Tibial nerve (tissue), 4 donors: ENCODE results near the gene RNF213. TPM values are rescaled to one million over a fixed set of nuclear protein-coding genes. Genes with fewer than 3 reads are reported as not detected.

Experiments used
- DNase-seq, 2 donors: peaks; one replicate each; pipeline ENCODE4 v3.0.0-alpha.2; 2019; ENCODE audit warnings: low spot score in 2 of 2
- H3K27ac ChIP-seq, 4 donors: fragments of 200-600 bp; sonication (generic) in 3 of 4; one replicate each; pipeline ENCODE4 v1.5.1; 2017 to 2019; ENCODE audit warnings: mild to moderate bottlenecking in 1 of 4
- H3K27me3 ChIP-seq, 2 donors: fragments of 200-600 bp; sonication (generic) in 1 of 2; one replicate each; pipeline versions ENCODE4 v1.5.1 to v1.6.0; 2017 to 2019
- H3K36me3 ChIP-seq, 3 donors: fragments of 200-600 bp; sonication (generic); one replicate each; pipeline ENCODE4 v1.5.1; 2018 to 2019
- H3K4me1 ChIP-seq, 4 donors: fragments of 200-600 bp; sonication (generic) in 3 of 4; one replicate each; pipeline ENCODE4 v1.5.1; 2017 to 2019
- H3K4me3 ChIP-seq, 4 donors: fragments of 200-600 bp; sonication (generic) in 3 of 4; one replicate each; pipeline ENCODE4 v1.5.1; 2017 to 2019; ENCODE audit warnings: mild to moderate bottlenecking in 1 of 4, moderate library complexity in 1 of 4
- H3K9me3 ChIP-seq, 4 donors: fragments of 200-600 bp; sonication (generic) in 3 of 4; one replicate each; pipeline ENCODE4 v1.5.1; 2017 to 2019
- CTCF ChIP-seq, 5 experiments: fragments of 200-600 bp in 3 of 5; fragments of 450-650 bp in 2 of 5; sonication (generic) in 3 of 5; IDR thresholded peaks; one replicate each; pipeline ENCODE4 v1.5.1; 2016 to 2019; ENCODE audit warnings: antibody characterized with exemption in 5 of 5, mild to moderate bottlenecking in 3 of 5, moderate library complexity in 2 of 5
- EP300 ChIP-seq, 2 donors: sonication (generic); formaldehyde crosslinking; IDR thresholded peaks; one replicate each; pipeline ENCODE4 v1.6.1; 2017; ENCODE audit warnings: antibody characterized with exemption in 2 of 2, mild to moderate bottlenecking in 1 of 2
- POLR2A ChIP-seq, 2 donors: fragments of 450-650 bp; IDR thresholded peaks; one replicate each; pipeline ENCODE4 v1.6.1; 2017; ENCODE audit warnings: antibody characterized with exemption in 2 of 2, mild to moderate bottlenecking in 2 of 2, moderate library complexity in 2 of 2
- WGBS, 2 donors: methylation state at CpG; one replicate each; pipeline ENCODE4 v1.1.5; 2018; 5-methylcytosine and 5-hydroxymethylcytosine counted together
- total RNA-seq, 4 donors: library from RNA; depleted of rRNA; stranded (reverse); fragments of >200 nt; gene quantifications; one replicate each; pipeline ENCODE4 v1.1.0, GENCODE V29; 2016

RNF213 gene
- total RNA-seq, 4 donors from 2014 or later = 107 to 148 (median 119) TPM

GRCh38 chr17:80315517-80316182 is 55.0 kb downstream of the RNF213 start:
- no peak overlapping the region for H3K4me3 ChIP-seq
- no peaks in the 10 kb centered on the region for H3K9me3 ChIP-seq
- 100% methylated on average over 1 to 2 of the region's 2 CpGs for WGBS, 2 donors
- H3K36me3 ChIP-seq = peaks cover 0 to 76% (median 24%) of the 10 kb centered on the region in 3 donors
- no peak for DNase-seq
- no peak overlapping the region for H3K27ac ChIP-seq
- no peaks in the 10 kb centered on the region for H3K27me3 ChIP-seq
- H3K4me1 ChIP-seq = no peaks in the 10 kb centered on the region
- TF ChIP-seq EP300 (IDR thresholded peaks at IDR 0.05) (no peak), CTCF (IDR thresholded peaks at IDR 0.05) (no peak), POLR2A (IDR thresholded peaks at IDR 0.05) (no peak)

- Histone ChIP-seq H3K9me3 (no peaks in the 10 kb centered on the region), H3K4me3 (no peak overlapping the region), H3K4me1 (no peaks in the 10 kb centered on the region), H3K27me3 (no peaks in the 10 kb centered on the region), H3K36me3 (peaks cover 0 to 76% (median 32%) of the 10 kb centered on the region in 3 donors), H3K27ac (no peak overlapping the region)
- no peak for TF ChIP-seq EP300 (IDR thresholded peaks at IDR 0.05)
- TF ChIP-seq CTCF (IDR thresholded peaks at IDR 0.05) = no peak
- no peak for TF ChIP-seq POLR2A (IDR thresholded peaks at IDR 0.05)
- no peak for DNase-seq
- 54 to 59% methylated on average over 10 of the region's 10 CpGs for WGBS, 2 donors
These were observed 55.8 kb downstream of the RNF213 start for GRCh38 chr17:80316431-80316830.

- DNase-seq = no peak
These were observed 56.5 kb downstream of the RNF213 start for GRCh38 chr17:80316927-80317705.

GRCh38 chr17:80317706-80317980 is 57.0 kb downstream of the RNF213 start:
- no peaks in the 10 kb centered on the region for H3K27me3 ChIP-seq
- H3K4me3 ChIP-seq = no peak overlapping the region
- peaks cover 0 to 5% (median 0%) of the 10 kb centered on the region in 4 donors for H3K9me3 ChIP-seq
- no peak overlapping the region for H3K27ac ChIP-seq
- no peak for TF ChIP-seq EP300 (IDR thresholded peaks at IDR 0.05)
- TF ChIP-seq CTCF (IDR thresholded peaks at IDR 0.05) = no peak
- no peak for TF ChIP-seq POLR2A (IDR thresholded peaks at IDR 0.05)
- WGBS, 2 donors = 87 to 100% methylated on average over 5 of the region's 5 CpGs
- H3K36me3 ChIP-seq = peaks cover 0 to 77% (median 34%) of the 10 kb centered on the region in 3 donors
- no peaks in the 10 kb centered on the region for H3K4me1 ChIP-seq
- no peak for DNase-seq

More at GRCh38 chr17:80316927-80317705, 56.5 kb downstream of the RNF213 start:
- H3K27me3 ChIP-seq = no peaks in the 10 kb centered on the region
- 75 to 80% methylated on average over 26 of the region's 26 CpGs for WGBS, 2 donors
- peaks cover 0 to 76% (median 34%) of the 10 kb centered on the region in 3 donors for H3K36me3 ChIP-seq
- H3K4me1 ChIP-seq = no peaks in the 10 kb centered on the region
- TF ChIP-seq POLR2A (IDR thresholded peaks at IDR 0.05) (no peak), EP300 (IDR thresholded peaks at IDR 0.05) (no peak), CTCF (IDR thresholded peaks at IDR 0.05) (no peak)
- H3K4me3 ChIP-seq = no peak overlapping the region
- peak overlapping the region in 1 of 4 donors; percentile 20 for H3K27ac ChIP-seq
- peaks cover 0 to under 1% (median 0%) of the 10 kb centered on the region in 4 donors for H3K9me3 ChIP-seq

GRCh38 chr17:80318166-80318565 is 57.5 kb downstream of the RNF213 start:
- H3K36me3 ChIP-seq = peaks cover 0 to 77% (median 34%) of the 10 kb centered on the region in 3 donors
- no peak overlapping the region for H3K4me3 ChIP-seq
- WGBS, 2 donors = 94 to 95% methylated on average over 6 of the region's 6 CpGs
- no peaks in the 10 kb centered on the region for H3K4me1 ChIP-seq
- DNase-seq = no peak
- H3K9me3 ChIP-seq = peaks cover 0 to 9% (median 0%) of the 10 kb centered on the region in 4 donors
- no peak overlapping the region for H3K27ac ChIP-seq
- no peaks in the 10 kb centered on the region for H3K27me3 ChIP-seq
- TF ChIP-seq POLR2A (IDR thresholded peaks at IDR 0.05) (no peak), CTCF (IDR thresholded peaks at IDR 0.05) (no peak), EP300 (IDR thresholded peaks at IDR 0.05) (no peak)
